Esophagus squamous epithelium (tissue), 5 donors: ENCODE results near the gene CHRNG. TPM values are rescaled to one million over a fixed set of nuclear protein-coding genes. Genes with fewer than 3 reads are reported as not detected.

Source experiments
- DNase-seq: peaks from one replicate; lab custom pipeline; 2025; lab: John Stamatoyannopoulos, UW
- H3K27ac ChIP-seq, 4 donors: fragments of 200-600 bp; sonication (generic); one replicate each; pipeline ENCODE4 v1.5.1; 2016 to 2019; ENCODE audit warnings: mild to moderate bottlenecking in 1 of 4
- H3K27me3 ChIP-seq, 4 donors: fragments of 200-600 bp; sonication (generic); 1 replicate in 3 of 4; 2 replicates in 1 of 4; pipeline versions ENCODE4 v1.5.1 to v1.6.0; 2017 to 2021; ENCODE audit warnings: antibody characterized with exemption in 1 of 4
- H3K36me3 ChIP-seq, 3 donors: fragments of 200-600 bp; sonication (generic); one replicate each; pipeline ENCODE4 v1.5.1; 2016 to 2019
- H3K4me1 ChIP-seq, 3 donors: fragments of 200-600 bp; sonication (generic); one replicate each; pipeline ENCODE4 v1.5.1; 2017 to 2019
- H3K4me3 ChIP-seq, 4 donors: fragments of 200-600 bp; sonication (generic); 1 replicate in 3 of 4; 2 replicates in 1 of 4; pipeline ENCODE4 v1.5.1; 2016 to 2019; ENCODE audit warnings: mild to moderate bottlenecking in 2 of 4, moderate library complexity in 1 of 4
- H3K9me3 ChIP-seq, 3 donors: fragments of 200-600 bp; sonication (generic); one replicate each; pipeline ENCODE4 v1.5.1; 2016 to 2019
- POLR2A ChIP-seq, 4 donors: fragments of 450-650 bp; IDR thresholded peaks; one replicate each; pipeline ENCODE4 v1.6.1; 2017; ENCODE audit warnings: antibody characterized with exemption in 4 of 4, mild to moderate bottlenecking in 4 of 4, moderate library complexity in 3 of 4
- WGBS, 2 donors: methylation state at CpG; one replicate each; pipeline ENCODE4 v1.1.5; 2018; 5-methylcytosine and 5-hydroxymethylcytosine counted together
- intact Hi-C: fragments of 100-400 bp; cut with DNase I; formaldehyde crosslinking; loops from one replicate; pipeline ENCODE4 v1.15.0; 2022
- total RNA-seq, 4 donors: library from RNA; depleted of rRNA; stranded (reverse); fragments of >200 nt; gene quantifications; one replicate each; pipeline ENCODE4 v1.1.0, GENCODE V29; 2016
- TF ChIP-seq, protein P1 (sequence below), 6 experiments: fragments of 450-650 bp in 4 of 6; fragments of 200-600 bp in 2 of 6; sonication (generic) in 2 of 6; IDR thresholded peaks; one replicate each; pipeline ENCODE4 v1.5.1; 2016 to 2019; ENCODE audit warnings: antibody characterized with exemption in 6 of 6, mild to moderate bottlenecking in 4 of 6, moderate library complexity in 4 of 6
- donor health status: DM: yes; HTN: yes; CAD: no.

Gene CHRNG
- total RNA-seq, 4 donors from 2014 or later = not detected

DNA sequence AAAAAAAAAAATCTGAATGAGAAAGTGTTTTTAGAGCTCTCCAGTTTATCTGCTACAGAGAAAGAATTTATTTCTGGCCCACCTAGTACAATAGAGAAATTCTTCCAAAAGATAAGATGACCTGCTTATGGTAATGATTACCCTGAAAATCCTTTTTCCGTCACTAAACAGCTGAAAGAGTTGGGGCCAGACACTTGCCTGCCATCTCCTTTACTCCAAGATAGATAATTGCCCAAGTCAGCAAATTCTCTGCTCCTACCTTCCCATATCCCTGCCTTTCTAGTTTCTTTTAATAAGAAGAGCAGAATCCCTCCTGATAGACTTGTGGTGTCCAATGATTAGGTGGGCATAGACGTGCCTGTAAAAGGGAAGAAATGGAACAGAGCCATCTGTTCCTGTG, 39.1 kb downstream of the CHRNG start:
- Histone ChIP-seq H3K27me3 (no peaks in the 10 kb centered on the region), H3K4me3 (no peak overlapping the region), H3K9me3 (no peaks in the 10 kb centered on the region), H3K36me3 (peaks cover 4 to 98% (median 7%) of the 10 kb centered on the region in 3 donors), H3K4me1 (no peaks in the 10 kb centered on the region), H3K27ac (no peak overlapping the region)
- DNase-seq = no peak
- intact Hi-C loops = no loop called here
- TF ChIP-seq, protein P1, sequence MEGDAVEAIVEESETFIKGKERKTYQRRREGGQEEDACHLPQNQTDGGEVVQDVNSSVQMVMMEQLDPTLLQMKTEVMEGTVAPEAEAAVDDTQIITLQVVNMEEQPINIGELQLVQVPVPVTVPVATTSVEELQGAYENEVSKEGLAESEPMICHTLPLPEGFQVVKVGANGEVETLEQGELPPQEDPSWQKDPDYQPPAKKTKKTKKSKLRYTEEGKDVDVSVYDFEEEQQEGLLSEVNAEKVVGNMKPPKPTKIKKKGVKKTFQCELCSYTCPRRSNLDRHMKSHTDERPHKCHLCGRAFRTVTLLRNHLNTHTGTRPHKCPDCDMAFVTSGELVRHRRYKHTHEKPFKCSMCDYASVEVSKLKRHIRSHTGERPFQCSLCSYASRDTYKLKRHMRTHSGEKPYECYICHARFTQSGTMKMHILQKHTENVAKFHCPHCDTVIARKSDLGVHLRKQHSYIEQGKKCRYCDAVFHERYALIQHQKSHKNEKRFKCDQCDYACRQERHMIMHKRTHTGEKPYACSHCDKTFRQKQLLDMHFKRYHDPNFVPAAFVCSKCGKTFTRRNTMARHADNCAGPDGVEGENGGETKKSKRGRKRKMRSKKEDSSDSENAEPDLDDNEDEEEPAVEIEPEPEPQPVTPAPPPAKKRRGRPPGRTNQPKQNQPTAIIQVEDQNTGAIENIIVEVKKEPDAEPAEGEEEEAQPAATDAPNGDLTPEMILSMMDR (IDR thresholded peaks at IDR 0.05) = no peak
- no peak for TF ChIP-seq POLR2A (IDR thresholded peaks at IDR 0.05)
- WGBS, 2 donors = 83 to 89% methylated on average over 2 of the region's 2 CpGs

DNA sequence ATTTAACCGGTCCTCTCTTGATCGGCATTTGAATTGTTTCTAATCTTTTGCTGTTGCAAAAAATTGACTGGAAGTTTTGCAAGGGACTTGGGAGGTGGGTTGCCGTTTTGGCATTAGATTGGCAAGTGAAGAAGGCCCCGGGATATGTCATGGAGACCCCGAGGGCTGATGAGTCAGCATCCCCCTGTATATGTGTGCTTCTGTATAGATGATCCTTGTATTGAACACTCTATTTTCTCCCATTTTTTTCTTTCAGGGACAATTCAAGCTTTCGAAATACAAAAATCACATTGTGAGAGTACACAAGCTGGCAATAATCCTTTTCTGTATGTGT, 41.1 kb downstream of the CHRNG start:
- 86 to 94% methylated on average over 6 of the region's 6 CpGs for WGBS, 2 donors
- intact Hi-C loops = no loop called here
- TF ChIP-seq POLR2A (IDR thresholded peaks at IDR 0.05) = no peak
- TF ChIP-seq, protein P1 (IDR thresholded peaks at IDR 0.05) = no peak
- peaks cover 0 to 90% (median 4%) of the 10 kb centered on the region in 3 donors for H3K36me3 ChIP-seq
- H3K27ac ChIP-seq = no peak overlapping the region
- no peak for DNase-seq
- no peaks in the 10 kb centered on the region for H3K9me3 ChIP-seq
- no peak overlapping the region for H3K4me3 ChIP-seq
- no peaks in the 10 kb centered on the region for H3K27me3 ChIP-seq
- H3K4me1 ChIP-seq = no peaks in the 10 kb centered on the region

DNA sequence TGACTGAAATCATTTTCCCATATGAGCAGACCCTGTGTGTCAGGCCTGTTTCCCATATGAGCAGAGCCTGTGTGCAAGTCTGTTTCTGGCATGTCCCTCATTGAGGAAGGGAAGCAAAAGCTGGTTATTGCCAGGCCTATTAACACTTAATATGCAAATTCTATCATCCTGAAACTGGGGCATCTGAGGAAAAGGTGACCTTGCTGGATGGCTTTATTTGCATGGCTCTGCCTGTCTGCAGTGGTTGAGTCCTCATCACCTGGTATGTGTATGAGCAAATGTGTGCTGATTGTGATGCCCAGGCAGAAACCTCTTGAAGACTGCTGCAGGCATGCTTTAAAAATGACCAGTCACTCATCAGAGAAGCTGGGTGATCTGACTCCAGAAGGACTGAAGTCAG, 42.2 kb downstream of the CHRNG start:
- Histone ChIP-seq H3K27me3 (no peaks in the 10 kb centered on the region), H3K36me3 (peaks cover 0 to 79% (median 4%) of the 10 kb centered on the region in 3 donors), H3K4me1 (no peaks in the 10 kb centered on the region), H3K27ac (no peak overlapping the region), H3K4me3 (no peak overlapping the region), H3K9me3 (no peaks in the 10 kb centered on the region)
- no peak for TF ChIP-seq POLR2A (IDR thresholded peaks at IDR 0.05)
- TF ChIP-seq, protein P1 (IDR thresholded peaks at IDR 0.05) = no peak
- intact Hi-C loops = no loop called here
- DNase-seq = no peak

DNA sequence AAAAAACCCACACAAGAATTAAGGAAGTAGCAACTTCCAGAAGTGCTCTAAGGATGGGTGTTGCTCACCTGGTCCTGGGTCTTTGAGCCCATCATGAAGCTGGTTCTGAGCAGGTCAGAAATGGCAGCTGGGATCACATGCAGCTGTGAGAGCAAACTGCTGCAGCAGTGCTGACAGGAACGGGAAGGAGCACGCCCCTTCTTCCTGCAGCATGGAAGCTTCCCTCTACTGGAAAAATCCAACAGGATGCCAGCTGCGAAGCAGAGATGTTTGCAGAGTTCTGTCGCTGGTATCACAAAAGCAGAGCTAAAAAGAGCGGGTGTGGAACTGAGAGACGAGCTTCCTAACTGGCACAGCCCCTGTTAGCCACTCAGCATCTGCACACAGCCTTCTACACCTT, 44.7 kb downstream of the CHRNG start:
- H3K4me1 ChIP-seq = peaks cover 3 to 25% (median 14%) of the 10 kb centered on the region in 3 donors
- DNase-seq = no peak
- H3K9me3 ChIP-seq = no peaks in the 10 kb centered on the region
- H3K36me3 ChIP-seq = peaks cover 0 to 55% (median 4%) of the 10 kb centered on the region in 3 donors
- no peaks in the 10 kb centered on the region for H3K27me3 ChIP-seq
- TF ChIP-seq POLR2A (IDR thresholded peaks at IDR 0.05) = no peak
- TF ChIP-seq, protein P1 (IDR thresholded peaks at IDR 0.05) = no peak
- H3K27ac ChIP-seq = no peak overlapping the region
- intact Hi-C loops = no loop called here
- H3K4me3 ChIP-seq = no peak overlapping the region
- 81 to 92% methylated on average over 6 of the region's 6 CpGs for WGBS, 2 donors

DNA sequence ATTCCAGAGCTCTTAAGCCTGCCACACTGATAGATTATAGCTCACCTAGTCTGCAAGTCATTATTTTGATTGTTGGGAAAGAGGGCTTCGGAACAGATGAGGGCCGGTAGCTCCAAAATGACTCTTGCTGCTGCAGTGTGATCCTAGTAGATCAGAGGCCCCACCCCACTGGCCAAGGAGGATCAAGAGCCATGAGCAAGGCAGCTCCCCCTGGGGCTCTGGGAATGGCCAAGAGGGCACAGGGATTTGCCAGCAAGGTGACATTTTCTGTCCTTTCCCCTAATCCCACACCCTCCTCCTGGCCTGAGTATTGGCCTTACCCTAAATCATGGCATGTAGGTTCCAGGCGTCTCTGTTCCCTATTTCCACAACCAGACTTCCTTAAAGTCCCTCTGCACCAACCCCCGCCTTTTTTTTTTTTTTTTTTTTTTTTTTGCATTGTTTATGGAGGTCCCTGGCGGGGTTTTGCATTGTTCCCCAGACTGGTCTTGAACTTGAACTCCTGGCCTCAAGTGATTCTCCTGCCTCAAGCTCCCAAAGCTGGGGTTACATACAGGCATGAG, 47.5 kb downstream of the CHRNG start:
- no peak for DNase-seq
- no peak for TF ChIP-seq POLR2A (IDR thresholded peaks at IDR 0.05)
- TF ChIP-seq, protein P1 (IDR thresholded peaks at IDR 0.05) = no peak
- no peaks in the 10 kb centered on the region for H3K27me3 ChIP-seq
- 74 to 85% methylated on average over 5 of the region's 5 CpGs for WGBS, 2 donors
- peaks cover 3 to 37% (median 23%) of the 10 kb centered on the region in 3 donors for H3K4me1 ChIP-seq
- peaks cover 0 to 28% (median 0%) of the 10 kb centered on the region in 3 donors for H3K36me3 ChIP-seq
- intact Hi-C loops = no loop called here
- no peaks in the 10 kb centered on the region for H3K9me3 ChIP-seq
- H3K4me3 ChIP-seq = no peak overlapping the region
- H3K27ac ChIP-seq = peak overlapping the region in 1 of 4 donors; percentile 13
